Stimulated activated naive CD4-positive, alpha-beta T cell (primary cell): Measurements from ENCODE around the gene GP5.

Experiments used
- DNase-seq, 6 experiments: peaks; one replicate each; lab custom pipeline; 2025; lab: John Stamatoyannopoulos, UW

The GP5 gene

DNA sequence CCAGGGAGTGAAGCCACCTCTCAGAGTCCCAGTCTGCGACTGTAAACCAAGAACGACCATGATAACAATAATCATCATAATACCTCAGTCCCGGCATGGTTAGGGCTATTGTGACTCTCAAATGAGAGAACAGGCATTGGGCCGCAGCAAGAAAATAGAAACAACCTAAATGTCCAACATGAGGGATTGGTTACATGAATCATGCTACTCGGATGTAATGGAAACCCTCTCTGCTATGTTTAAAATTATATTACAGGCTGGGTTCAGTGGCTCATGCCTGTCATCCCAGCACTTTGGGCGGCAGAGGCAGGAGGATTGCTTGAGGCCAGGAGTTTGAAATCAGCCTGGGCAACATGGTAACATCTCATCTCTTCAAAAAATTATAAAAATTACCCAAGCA, 50.7 kb downstream of the GP5 start:
- no peak for DNase-seq

- DNase-seq, result no peak
Measured at GRCh38 chr3:194346621-194347020, 52.4 kb downstream of the GP5 start.

- no peak for DNase-seq
Measured at GRCh38 chr3:194346035-194346434, 53.0 kb downstream of the GP5 start.
